T follicular helper cell (primary cell): ENCODE results near the gene PHF12.
A peak's percentile ranks its signal among the peaks of the same experiment; 100 is the strongest.
"Not testable (repeated sequence)": the region's sequence is repeated elsewhere in the genome, so short reads cannot be mapped to it uniquely, and the experiment has no call there.

ENCODE experiments used
- DNase-seq: peaks from one replicate; pipeline ENCODE4 v3.0.0-alpha.2; 2020; ENCODE audit warnings: low read depth

Gene PHF12

DNA sequence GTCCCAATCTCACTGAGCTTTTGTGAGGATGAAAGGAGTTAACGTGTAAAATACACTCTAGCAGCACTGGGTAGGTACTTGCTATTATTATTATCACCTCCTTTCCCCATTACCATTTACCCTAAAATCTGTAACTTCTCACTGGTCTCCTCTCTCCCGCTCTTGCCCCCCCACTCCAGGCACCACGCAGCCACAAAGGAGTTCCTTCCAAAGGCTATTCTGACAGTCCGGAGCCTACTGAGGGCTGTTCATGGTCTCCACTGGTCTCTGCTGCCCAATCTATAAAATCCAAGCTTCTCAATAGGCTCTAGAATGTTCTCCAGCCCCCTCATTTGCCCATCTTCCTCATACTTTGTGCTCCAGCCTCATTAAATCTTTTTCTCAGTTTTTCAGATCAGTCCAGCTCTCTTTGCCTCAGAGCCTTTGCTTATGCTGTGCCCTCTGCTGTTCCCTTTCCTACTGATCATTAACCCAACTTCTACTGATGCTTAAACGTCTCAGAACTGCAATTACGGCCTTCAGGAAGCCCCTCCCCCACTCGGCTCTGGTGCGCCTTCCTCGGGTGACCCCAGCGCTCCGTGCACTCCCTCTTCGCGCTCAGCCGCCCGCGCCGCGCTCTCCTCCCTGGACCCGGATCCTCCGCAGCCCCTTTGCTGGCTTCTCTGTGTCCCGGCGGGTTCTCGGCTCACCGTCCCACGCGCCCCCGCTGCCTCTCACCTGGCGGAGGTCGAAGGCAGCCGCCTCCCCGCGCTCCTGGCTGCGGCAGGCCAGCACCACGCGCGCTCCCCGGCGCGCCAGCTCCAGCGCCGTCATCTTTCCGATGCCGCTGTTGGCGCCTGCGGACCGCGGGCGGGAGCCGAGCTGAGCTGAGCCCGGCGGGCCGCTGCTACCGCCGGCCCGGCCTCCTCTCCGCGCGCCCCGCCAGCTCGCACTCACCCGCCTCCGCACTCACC is 49.2 kb downstream of the PHF12 start:
- peak; percentile 38 for DNase-seq

DNA sequence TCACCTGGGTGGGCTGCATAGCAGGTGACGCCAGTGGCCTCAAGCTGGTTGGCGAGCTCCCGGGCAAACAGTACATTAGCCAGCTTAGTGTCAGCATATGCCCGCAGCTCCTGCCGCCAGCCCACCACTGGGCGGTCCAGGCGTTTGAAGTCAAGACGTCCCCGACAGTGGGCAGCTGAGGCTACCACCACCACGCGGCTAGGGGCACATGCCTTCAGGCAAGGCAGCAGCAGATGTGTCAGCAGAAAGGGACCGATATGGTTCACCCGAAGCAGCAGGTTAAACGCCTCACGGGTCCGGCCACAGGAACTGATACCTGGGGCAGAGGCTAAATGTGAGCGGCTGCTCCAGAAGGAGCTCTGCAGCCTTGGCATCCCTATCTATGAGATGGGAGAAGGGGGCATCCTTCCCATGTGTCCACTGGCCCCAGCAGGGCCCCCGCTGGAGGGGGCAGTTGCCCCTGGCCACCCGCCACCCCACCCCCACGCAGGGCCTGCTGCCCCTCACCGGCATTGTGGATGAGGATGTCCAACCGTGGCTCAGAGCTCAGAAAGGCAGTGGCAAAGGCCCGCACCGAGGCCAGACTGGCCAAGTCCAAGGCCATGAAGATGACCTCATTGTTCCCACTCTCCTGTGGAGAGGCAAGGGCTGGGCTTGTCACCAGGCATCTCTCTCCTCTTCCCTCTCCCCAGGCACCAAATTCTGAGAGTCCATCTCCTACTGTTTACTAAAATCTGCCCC is 50.2 kb downstream of the PHF12 start:
- no peak for DNase-seq

DNA sequence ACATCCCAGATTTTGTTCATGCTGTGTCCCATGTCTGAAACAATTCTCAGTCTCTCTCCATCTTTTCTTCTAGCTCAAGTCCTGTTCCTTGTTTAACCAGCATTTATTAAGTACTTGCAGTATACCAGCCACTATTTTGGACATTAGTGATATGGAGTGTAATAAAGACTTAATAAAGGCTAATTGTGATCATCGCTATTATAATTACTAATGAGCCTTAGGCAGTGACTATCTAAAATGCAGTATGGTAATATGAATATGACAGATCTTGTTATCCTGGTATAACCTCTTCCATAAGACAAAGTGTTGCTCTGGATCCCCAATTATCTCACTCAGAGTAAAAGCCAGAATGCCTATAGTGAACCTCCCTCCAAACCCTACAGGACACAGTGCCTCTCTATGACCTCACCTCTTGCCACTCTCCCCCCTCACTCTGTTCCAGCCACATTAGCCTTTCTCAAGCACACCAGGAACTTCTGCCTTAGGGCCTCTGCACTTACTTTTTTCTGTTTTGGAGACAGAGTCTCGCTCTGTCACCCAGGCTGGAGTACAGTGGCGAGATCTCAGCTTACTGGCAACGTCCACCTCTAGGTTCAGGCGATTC is 52.0 kb downstream of the PHF12 start:
- no peak for DNase-seq

DNA sequence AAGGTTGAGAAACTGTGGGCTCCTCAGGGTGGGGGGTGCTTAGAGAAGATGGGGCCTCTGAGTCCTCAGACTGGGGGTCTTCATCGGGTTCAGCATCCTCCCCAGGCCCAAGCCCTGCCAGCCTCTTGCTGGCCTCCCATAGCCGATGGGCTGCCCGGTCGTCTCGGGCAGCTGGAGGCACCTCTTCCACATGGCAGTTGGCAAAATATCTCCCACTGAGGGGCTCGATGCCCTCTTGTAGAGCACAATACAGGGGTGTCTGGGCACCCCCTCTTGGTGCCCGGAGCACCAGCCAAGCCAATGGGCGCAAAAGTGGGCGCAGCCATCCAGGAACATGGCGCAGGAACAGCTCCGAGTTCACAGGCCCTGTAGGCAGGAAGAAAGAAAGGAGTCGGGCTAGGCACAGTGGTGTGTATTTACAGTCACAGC is 52.8 kb downstream of the PHF12 start:
- no peak for DNase-seq

DNA sequence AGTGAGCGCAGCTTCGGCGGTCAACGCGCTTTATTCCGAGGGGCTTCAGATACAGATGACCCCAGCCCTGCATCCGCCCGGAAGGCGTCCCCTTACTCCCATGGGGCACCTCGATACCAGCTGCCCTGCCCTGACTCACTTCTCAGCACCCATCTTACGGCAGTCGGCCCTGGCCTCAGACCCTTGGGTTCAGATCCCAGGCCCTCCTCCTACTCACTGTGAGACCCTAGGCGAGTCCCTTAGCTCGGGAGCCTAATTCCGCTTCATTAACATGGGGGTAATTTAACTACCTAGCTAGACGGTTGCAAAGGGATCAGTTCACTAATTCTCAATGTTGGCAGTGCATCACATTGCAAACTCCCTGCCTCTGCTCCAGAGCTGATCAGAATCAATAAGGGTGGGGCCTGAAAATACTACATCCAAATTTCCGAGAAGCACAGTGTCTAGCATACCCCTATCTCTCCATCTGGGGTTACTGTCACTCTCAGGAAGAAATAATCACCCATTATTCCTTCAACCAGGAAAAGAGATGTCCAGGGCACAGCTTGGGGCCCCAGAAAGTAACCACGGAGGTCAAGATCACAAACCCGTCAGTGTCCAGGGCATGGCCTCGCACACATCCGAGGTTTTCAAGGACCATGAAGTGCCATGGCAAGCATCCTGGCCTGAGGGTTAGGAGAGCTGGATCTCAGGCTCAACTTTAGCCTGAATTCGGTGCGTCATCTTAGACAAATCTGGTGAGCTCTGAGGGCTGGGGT is 53.4 kb downstream of the PHF12 start:
- DNase-seq, result no peak

- peak; percentile 58 for DNase-seq
Observed at GRCh38 chr17:28896884-28897768, 54.2 kb downstream of the PHF12 start, which contains the start of gene FLOT2. TSS of gene FLOT2 (minus strand) at chr17:28897733. CDS start at chr17:28897574, 159 bp downstream.

DNA sequence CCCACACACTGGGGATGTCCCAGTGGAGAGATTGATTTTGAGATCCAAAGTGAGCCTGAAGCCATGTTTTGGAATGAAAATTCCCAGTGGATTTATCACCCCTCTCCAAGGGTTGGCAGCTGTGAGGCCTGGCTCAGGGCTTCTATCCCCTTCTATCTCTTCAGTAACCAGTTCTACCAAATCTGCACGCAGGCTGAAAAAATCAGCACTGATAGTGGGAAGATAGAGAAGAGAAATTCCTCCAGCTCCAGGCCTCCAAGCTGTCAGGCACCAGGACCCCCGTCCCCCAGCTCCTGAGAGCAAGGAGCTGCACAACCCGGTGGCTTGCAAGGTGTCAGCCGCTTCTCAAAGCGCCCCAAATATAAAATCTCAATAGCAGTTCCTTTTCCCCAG is 54.8 kb downstream of the PHF12 start:
- no peak for DNase-seq

GRCh38 chr17:28895794-28896447 is 55.4 kb downstream of the PHF12 start:
- DNase-seq, result no peak

DNA sequence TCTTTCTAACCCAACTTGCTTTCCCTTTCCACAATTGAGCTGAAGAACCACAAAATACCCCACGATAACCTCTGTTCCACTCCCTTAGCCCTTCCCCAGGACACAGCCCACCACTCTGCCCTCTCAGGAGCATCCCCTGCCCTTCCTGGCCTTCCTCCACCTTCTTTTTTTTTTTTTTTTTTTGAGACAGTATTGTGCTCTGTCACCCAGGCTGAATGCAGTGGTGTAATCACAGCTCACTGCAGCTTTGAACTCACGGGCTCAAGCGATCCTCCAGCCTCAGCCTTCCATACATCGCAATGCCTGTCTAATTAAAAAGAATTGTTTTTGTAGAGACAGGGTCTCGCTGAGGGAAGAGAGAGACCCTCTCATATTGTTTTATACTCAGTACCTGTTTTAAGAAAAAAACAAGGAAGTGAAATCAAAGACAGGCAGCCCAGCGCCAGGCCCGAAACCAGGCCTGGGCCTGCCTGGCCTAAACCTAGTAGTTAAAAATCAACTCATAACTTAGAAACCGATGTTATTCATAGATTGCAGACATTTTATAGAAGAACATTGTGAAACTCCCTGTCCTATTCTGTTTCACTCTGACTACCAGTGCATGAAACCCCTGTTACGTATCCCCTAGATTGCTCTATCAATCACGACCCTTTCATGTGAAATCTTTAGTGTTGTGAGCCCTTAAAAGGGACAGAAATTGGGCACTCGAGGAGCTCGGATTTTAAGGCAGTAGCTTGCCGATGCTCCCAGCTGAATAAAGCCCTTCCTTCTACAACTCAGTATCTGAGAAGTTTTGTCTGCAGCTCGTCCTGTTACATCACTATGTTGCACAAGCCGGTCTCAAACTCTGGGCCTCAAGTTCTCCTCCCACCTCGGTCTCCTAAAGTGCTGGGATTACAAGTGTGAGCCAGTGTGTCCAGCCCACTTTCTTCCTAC is 57.8 kb downstream of the PHF12 start:
- not testable (repeated sequence) for DNase-seq

DNA sequence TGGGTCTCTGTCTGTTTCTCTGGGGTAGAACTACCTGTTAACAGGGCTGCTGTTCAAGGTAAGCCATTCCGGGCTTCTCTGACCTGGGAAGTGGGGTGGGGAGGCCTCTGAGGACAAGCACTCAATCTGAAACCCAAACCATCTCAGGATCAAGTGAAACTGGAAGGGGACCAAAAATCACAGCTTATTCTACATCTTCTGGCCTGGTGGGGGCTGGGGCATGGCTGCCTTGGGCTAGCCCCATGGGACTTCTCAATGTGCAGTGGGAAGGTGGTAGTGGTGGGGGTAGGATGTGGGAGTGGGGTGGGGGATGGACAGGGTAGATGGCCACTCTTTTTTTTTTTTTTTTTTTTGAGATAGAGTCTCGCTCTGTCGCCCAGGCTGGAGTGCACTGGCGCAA is 59.3 kb downstream of the PHF12 start:
- DNase-seq, result no peak

DNA sequence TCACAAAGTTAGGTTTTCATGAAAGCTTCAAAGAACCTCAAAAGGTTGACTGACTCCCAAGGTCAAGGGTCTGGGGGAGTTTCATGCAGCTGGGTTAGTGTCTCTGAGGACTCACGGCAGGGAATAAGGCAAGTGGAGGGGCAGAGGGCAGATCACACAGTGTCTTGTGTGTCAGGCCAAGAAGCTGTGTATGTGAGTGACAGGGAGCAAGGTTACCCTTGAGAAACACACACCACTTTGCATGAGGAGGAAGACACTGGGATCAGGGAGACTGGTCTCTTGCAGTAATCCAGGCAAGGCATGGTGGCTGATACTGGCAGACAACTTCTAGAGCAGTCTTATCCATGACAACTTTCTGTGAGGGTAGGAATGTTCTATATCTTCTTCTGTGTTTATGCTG is 60.1 kb downstream of the PHF12 start:
- DNase-seq, result no peak

DNA sequence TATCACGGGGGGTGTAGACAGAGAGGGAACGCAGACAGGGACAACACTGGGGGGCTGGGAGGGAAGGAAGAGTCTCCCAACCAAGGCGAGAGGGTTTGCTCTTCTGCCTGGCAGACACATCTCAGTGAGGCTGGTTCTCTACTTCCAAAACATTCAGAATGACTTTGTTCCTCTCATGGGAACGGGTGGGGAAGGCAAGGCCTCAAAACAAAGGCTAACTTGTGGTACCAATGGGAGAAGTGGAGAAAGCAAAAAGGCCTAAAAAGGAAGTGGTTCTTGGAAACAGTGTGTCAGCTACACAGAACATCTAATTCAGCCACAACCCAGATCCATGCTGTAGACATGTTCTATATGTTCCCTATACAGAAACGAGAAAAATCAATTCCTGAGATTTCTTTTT is 61.3 kb downstream of the PHF12 start:
- DNase-seq, result no peak

DNA sequence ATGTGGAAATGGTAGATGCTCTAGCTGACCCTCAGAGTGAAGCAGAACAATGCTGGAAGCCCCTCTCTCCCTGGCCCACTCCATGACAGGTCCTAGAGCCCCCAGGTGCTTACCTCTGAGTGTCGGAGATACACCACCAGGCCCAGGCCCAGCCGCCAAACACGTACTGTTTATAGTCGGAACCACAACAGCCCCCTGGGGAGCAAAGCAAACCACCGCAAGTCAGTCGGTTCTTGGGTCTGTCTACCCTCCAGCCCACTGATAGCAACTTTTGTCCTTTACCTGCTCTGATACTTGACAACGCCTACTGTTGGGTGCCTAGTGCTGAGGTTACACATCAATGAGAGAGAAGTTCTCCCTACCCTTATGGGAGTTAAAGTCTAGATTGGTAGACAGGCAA is 62.5 kb downstream of the PHF12 start:
- DNase-seq, result no peak

DNA sequence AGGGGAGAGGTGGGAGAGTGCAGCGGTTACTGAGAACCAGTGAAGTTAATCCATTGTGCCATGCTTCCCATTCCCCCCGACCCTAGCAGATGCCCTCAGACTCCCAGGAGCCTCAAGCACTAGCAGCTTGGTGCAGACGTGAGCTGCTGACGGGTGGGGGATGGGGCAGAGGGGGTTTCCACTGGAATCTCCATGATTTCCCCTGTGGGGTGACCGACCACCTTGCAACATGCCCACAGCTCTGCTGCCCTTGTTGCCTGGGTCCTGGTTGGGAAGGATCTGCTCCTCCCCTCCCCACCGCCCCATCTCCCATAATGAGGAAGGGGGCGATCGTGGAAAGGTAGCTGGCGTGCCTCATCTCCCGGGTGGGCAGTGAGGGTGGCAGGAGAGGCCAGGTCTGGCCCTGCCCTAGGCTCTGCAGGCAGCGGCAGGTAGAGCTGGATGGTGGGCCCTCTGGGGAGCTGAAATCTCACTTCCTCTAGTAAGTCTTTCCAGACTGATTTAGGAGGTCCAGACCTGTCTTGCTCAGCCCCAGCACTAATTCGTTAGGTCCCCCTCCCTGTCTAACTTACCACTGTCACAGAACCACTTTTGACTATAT is 63.3 kb downstream of the PHF12 start:
- DNase-seq, result no peak

DNA sequence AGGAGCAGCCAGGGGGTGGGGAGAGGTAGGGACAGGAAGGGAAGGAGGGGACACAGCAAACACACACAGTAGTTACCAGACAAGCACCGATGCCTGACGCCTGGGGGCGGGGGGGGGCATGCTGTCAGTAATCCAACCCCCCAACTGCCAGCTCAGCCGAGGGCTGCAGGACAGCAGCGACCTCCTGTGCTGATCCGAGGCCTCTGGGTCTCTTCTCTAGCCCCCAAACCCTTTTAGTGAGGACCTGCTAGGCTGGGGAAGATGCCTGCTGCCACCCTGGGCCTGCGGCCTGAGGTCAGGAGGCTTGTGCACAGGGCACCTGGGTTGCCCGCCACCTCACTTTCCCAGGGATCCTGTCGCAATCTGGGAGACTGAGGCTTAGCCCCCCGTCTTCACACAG is 65.4 kb downstream of the PHF12 start:
- DNase-seq, result no peak

GRCh38 chr17:28885363-28885762 is 66.0 kb downstream of the PHF12 start:
- DNase-seq, result no peak

DNA sequence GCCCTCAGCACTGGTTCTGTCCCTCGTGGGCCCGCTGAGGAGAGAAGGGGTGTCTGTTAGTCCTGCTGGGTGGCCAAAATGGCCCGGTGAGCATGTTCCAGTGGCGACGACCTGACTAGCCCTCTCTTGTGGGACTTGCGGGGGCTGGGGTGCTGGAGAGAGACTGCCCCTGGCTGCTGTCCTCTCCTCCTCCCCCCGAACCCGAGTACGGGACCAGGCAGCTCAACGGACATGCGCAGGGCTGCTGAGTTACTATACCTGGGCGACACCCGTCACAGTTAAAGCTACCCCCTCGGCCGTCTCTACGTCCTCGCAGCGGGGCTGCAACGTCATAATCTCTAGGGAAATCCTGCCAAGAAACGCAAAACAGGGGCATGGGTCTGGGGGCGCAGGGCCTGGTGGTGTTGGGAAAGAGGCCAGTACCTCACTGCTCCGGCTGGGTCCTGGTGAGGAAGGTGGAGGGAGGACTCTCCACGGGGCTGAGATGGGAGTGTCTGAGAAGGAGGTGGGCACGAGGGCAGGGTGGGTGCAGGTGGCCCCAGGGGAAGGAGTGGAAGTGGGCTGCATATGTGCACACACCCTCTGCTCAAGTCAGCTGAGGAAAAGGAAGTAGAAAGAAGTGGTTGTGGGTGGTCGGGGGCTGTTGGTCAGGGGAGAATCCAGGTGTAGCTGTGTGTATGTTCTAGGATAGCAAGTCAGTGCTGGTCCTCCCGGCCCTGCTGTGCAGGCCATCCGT is 67.2 kb downstream of the PHF12 start:
- no peak for DNase-seq
